HCT116 (cell line): ENCODE results near the gene TSPAN2. TPM values are rescaled to one million over a fixed set of nuclear protein-coding genes. Genes with fewer than 3 reads are reported as not detected.

ENCODE experiments used
- ATAC-seq: fragments of 200-7000 bp; cut with Tn5 transposase; 2 replicates; pipeline ENCODE4 v1.9.1; 2020; ENCODE audit warnings: mild to moderate bottlenecking, moderate library complexity
- Bru-seq: library from RNA; stranded (reverse); fragments of 400-500 nt; gene quantifications from one replicate; lab custom pipeline; 2021; lab: Mats Ljungman, UMichigan
- BruChase-seq, 2 experiments: library from RNA; stranded (reverse); fragments of 400-500 nt; gene quantifications; one replicate each; lab custom pipeline; 2021; lab: Mats Ljungman, UMichigan
- BruUV-seq: library from RNA; stranded (reverse); fragments of 400-500 nt; replicated peaks from 2 replicates; lab custom pipeline; 2021; lab: Mats Ljungman, UMichigan
- CTCF ChIA-PET: fragments of 300-600 bp; sonication (Branson Sonifier 250); formaldehyde crosslinking; loops from one replicate; lab custom pipeline; 2021; ENCODE audit warnings: antibody characterized with exemption; lab: Charles Lee
- POLR2A ChIA-PET: fragments of 300-600, 350-600 bp; sonication (Branson Sonifier 250); formaldehyde crosslinking; loops from one replicate; lab custom pipeline; 2021; ENCODE audit warnings: antibody characterized with exemption; lab: Charles Lee
- RAD21 ChIA-PET, 2 experiments: fragments of 300-600 bp; sonication (Branson Sonifier 250); formaldehyde crosslinking; loops; one replicate each; lab custom pipeline; 2023; ENCODE audit warnings: low total read pairs in 2 of 2; ENCODE audit not compliant: uncharacterized antibody in 2 of 2, unreplicated experiment in 2 of 2, low non-redundant PET in 1 of 2; lab: Charles Lee
- DNase-seq: peaks from one replicate; pipeline ENCODE4 v3.0.0-alpha.2; 2010; ENCODE audit warnings: low read depth, low spot score
- H2AFZ ChIP-seq: fragments of 200-600 bp; shearing (Covaris generic), sonication (generic); 2 replicates; pipeline ENCODE4 v1.6.1; 2017; ENCODE audit warnings: low read depth, mixed run types, mixed read lengths, antibody characterized with exemption, low read length; ENCODE audit not compliant: poor library complexity, severe bottlenecking
- H3K27ac ChIP-seq: 2 replicates; pipeline ENCODE4 v1.5.1; 2012; ENCODE audit warnings: low read depth, low read length
- H3K27me3 ChIP-seq: fragments of 200-600 bp; sonication (generic); 2 replicates; pipeline ENCODE4 v1.6.1; 2016; ENCODE audit warnings: mixed run types, low read length, mixed read lengths; ENCODE audit not compliant: insufficient read depth
- H3K36me3 ChIP-seq, 2 experiments: fragments of 200-500 bp in 1 of 2; fragments of 200-600 bp in 1 of 2; sonication (Bioruptor generic) in 1 of 2; sonication (generic) in 1 of 2; 2 replicates each; pipeline versions ENCODE4 v1.5.1 to v1.6.1; 2014 to 2016; ENCODE audit warnings: low read length in 2 of 2, inconsistent platforms in 1 of 2, mixed read lengths in 1 of 2, mixed run types in 1 of 2; ENCODE audit not compliant: insufficient read depth in 2 of 2, control insufficient read depth in 1 of 2
- H3K4me1 ChIP-seq, 2 experiments: fragments of 200-600 bp in 1 of 2; sonication (generic) in 1 of 2; 2 replicates each; pipeline versions ENCODE4 v1.5.1 to v1.6.1; 2012 to 2017; ENCODE audit warnings: low read length in 2 of 2, inconsistent platforms in 1 of 2, mild to moderate bottlenecking in 1 of 2, mixed read lengths in 1 of 2, mixed run types in 1 of 2, moderate library complexity in 1 of 2; ENCODE audit not compliant: insufficient read depth in 2 of 2, control insufficient read depth in 1 of 2
- H3K4me2 ChIP-seq: fragments of 200-600 bp; sonication (generic); 2 replicates; pipeline ENCODE4 v1.6.1; 2017; ENCODE audit warnings: mixed run types, low read length, mixed read lengths
- H3K4me3 ChIP-seq, 2 experiments: fragments of 200-600 bp in 1 of 2; sonication (generic) in 1 of 2; replicated peaks in 1 of 2; 2 replicates each; pipeline ENCODE4 v1.5.1; 2011 to 2016; ENCODE audit warnings: low read length in 2 of 2, control low read depth in 1 of 2, low read depth in 1 of 2, mild to moderate bottlenecking in 1 of 2, mixed read lengths in 1 of 2, mixed run types in 1 of 2
- H3K79me2 ChIP-seq: fragments of 200-600 bp; sonication (generic); 2 replicates; pipeline ENCODE4 v1.6.1; 2017; ENCODE audit warnings: mild to moderate bottlenecking, mixed run types, low read length, moderate library complexity, mixed read lengths; ENCODE audit not compliant: insufficient read depth
- H3K9ac ChIP-seq: fragments of 200-600 bp; sonication (generic); 2 replicates; pipeline ENCODE4 v1.6.1; 2016; ENCODE audit warnings: low read length, mixed read lengths
- H3K9me2 ChIP-seq: fragments of 200-600 bp; sonication (generic), shearing (Covaris generic); 2 replicates; pipeline ENCODE4 v1.6.1; 2017; ENCODE audit warnings: mixed run types, mild to moderate bottlenecking, moderate library complexity; ENCODE audit not compliant: insufficient read depth
- H3K9me3 ChIP-seq, 2 experiments: fragments of 200-500 bp in 1 of 2; fragments of 200-600 bp in 1 of 2; sonication (Bioruptor generic) in 1 of 2; sonication (generic) in 1 of 2; 2 replicates each; pipeline ENCODE4 v1.6.1; 2014 to 2017; ENCODE audit warnings: low read length in 2 of 2, mixed read lengths in 2 of 2, inconsistent platforms in 1 of 2, low read depth in 1 of 2, mild to moderate bottlenecking in 1 of 2, mixed run types in 1 of 2, moderate library complexity in 1 of 2; ENCODE audit not compliant: control insufficient read depth in 1 of 2, insufficient read depth in 1 of 2
- H4K20me1 ChIP-seq: fragments of 200-600 bp; sonication (generic), shearing (Covaris generic); 2 replicates; pipeline ENCODE4 v1.6.1; 2017; ENCODE audit warnings: mixed run types, mild to moderate bottlenecking, moderate library complexity; ENCODE audit not compliant: insufficient read depth
- CTCF ChIP-seq, 3 experiments: fragments of 200-600 bp in 1 of 3; sonication (generic) in 1 of 3; IDR thresholded peaks in 2 of 3; conservative IDR thresholded peaks in 1 of 3; 2 replicates each; pipeline ENCODE4 v1.5.1; 2012 to 2017; ENCODE audit warnings: low read depth in 2 of 3, low read length in 2 of 3, antibody characterized with exemption in 1 of 3, borderline replicate concordance in 1 of 3, control low read depth in 1 of 3, mild to moderate bottlenecking in 1 of 3, mixed read lengths in 1 of 3, mixed run types in 1 of 3, moderate library complexity in 1 of 3; ENCODE audit not compliant: insufficient read depth in 1 of 3
- SIN3A ChIP-seq: IDR thresholded peaks from 2 replicates; pipeline ENCODE4 v1.6.1; 2012; ENCODE audit warnings: low read depth
- SRF ChIP-seq: IDR thresholded peaks from 2 replicates; pipeline ENCODE4 v1.6.1; 2012; ENCODE audit warnings: low read depth
- YY1 ChIP-seq: IDR thresholded peaks from 2 replicates; pipeline ENCODE4 v1.6.1; 2011; ENCODE audit warnings: low read length, low read depth, moderate library complexity, mild to moderate bottlenecking; ENCODE audit not compliant: insufficient replicate concordance; ENCODE audit errors: extremely low read depth
- intact Hi-C: fragments of 100-400 bp; cut with micrococcal nuclease; formaldehyde crosslinking; loops from 2 replicates; pipeline ENCODE4 v1.10.0; 2022
- long read RNA-seq: library from polyadenylated mRNA; unstranded; transcript quantifications from one replicate; pipeline ENCODE4 v2.0.0, GENCODE V29; 2021; ENCODE audit not compliant: unreplicated experiment
- polyA plus RNA-seq: library from polyadenylated mRNA; unstranded; fragments of >200 nt; gene quantifications from 2 replicates; pipeline ENCODE4 v1.2.1, GENCODE V29; 2012; ENCODE audit warnings: missing spikeins
- total RNA-seq: library from RNA; stranded (reverse); gene quantifications from one replicate; pipeline ENCODE4 v1.2.1, GENCODE V29; 2021; ENCODE audit not compliant: unreplicated experiment

The TSPAN2 gene
- total RNA-seq, result 0.98 TPM
- 0.15 and 0.69 TPM in 2 replicates for polyA plus RNA-seq
- Bru-seq, nascent RNA, result percentile 25 among the genes with signal in this experiment
- percentile 24 among the genes with signal in this experiment for BruChase-seq, experiment 1, labeled RNA remaining after a 6-hour chase
- percentile 26 among the genes with signal in this experiment for BruChase-seq, experiment 2, labeled RNA remaining after a 2-hour chase
- long read RNA-seq, partial matches to known transcripts, result 0 of 2 reads
- long read RNA-seq, other reads (novel, unspliced or antisense), result 1 of 2 reads

- peak within 1 kb of the TSS; percentile 53 for H3K4me2 ChIP-seq
- H3K9ac ChIP-seq, result peak within 1 kb of the TSS; percentile 17; the same call in 1 of the 2 replicates
- H4K20me1 ChIP-seq, result no peaks in the 10 kb centered on the region
- RAD21 ChIA-PET, result no interaction called here
- CTCF ChIA-PET, result no interaction called here
- peak within 1 kb of the TSS; percentile 17 to 43 for H3K4me3 ChIP-seq
- TF ChIP-seq CTCF (IDR thresholded peaks at IDR 0.05 in 2 of 3, conservative IDR thresholded peaks at IDR 0.05 in 1 of 3; ENCODE audit: borderline replicate concordance in 1 of 3, insufficient read depth in 1 of 3, low read depth in 2 of 3, low read length in 2 of 3) (no peak), SIN3A (no peak), YY1 (no peak), SRF (no peak)
- H2AFZ ChIP-seq, result no peak within 1 kb of the TSS
- DNase-seq, result no peak
- POLR2A ChIA-PET, result no interaction called here
- no peak within 1 kb of the TSS for H3K27ac ChIP-seq
- H3K79me2 ChIP-seq, result no peaks in the 10 kb centered on the region
- no peaks in the 10 kb centered on the region for H3K9me3 ChIP-seq
- H3K9me2 ChIP-seq, result no peaks in the 10 kb centered on the region
- intact Hi-C loops, result no loop called here
- no peaks in the 10 kb centered on the region for H3K36me3 ChIP-seq
- H3K27me3 ChIP-seq, result no peaks in the 10 kb centered on the region
- no TSS peak for BruUV-seq
- peak; percentile 79 for ATAC-seq
- 0 out of 4 replicates have a peak, but pooled peaks cover 0 to 4% of the 10 kb centered on the region in 2 experiments for H3K4me1 ChIP-seq
These were observed at the start of gene TSPAN2 for GRCh38 chr1:115089420-115090185. TSPAN2 (minus strand) TSS chr1:115089503; CDS start chr1:115089432, 71 bp downstream.
